ENCODE measurements around the gene ARHGAP42.

The ARHGAP42 gene

GRCh38 chr11:100689141-100689540, 2.1 kb downstream of the ARHGAP42 start:
- H3K79me2 ChIP-seq (ENCODE audit: insufficient read depth, low read length) = no peaks in the 10 kb centered on the region
- H3K9me3 ChIP-seq (ENCODE audit: low read length) = no peaks in the 10 kb centered on the region
- H3K9me2 ChIP-seq (ENCODE audit: low read depth, low read length) = no peaks in the 10 kb centered on the region
- H3K9ac ChIP-seq (ENCODE audit: low read length) = no peak overlapping the region
- no peaks in the 10 kb centered on the region for H4K20me1 ChIP-seq (ENCODE audit: insufficient read depth, low read length)
- no peak overlapping the region for H2AFZ ChIP-seq (ENCODE audit: low read length)
- H3K4me2 ChIP-seq (ENCODE audit: low read length) = peak overlapping the region; percentile 55
- H3K36me3 ChIP-seq (ENCODE audit: insufficient read depth, low read length) = no peaks in the 10 kb centered on the region; the same call in 1 of the 2 replicates
- TF ChIP-seq EZH2 (IDR thresholded peaks at IDR 0.05; ENCODE audit: borderline replicate concordance, low read length) = no peak
- TF ChIP-seq, protein P1, sequence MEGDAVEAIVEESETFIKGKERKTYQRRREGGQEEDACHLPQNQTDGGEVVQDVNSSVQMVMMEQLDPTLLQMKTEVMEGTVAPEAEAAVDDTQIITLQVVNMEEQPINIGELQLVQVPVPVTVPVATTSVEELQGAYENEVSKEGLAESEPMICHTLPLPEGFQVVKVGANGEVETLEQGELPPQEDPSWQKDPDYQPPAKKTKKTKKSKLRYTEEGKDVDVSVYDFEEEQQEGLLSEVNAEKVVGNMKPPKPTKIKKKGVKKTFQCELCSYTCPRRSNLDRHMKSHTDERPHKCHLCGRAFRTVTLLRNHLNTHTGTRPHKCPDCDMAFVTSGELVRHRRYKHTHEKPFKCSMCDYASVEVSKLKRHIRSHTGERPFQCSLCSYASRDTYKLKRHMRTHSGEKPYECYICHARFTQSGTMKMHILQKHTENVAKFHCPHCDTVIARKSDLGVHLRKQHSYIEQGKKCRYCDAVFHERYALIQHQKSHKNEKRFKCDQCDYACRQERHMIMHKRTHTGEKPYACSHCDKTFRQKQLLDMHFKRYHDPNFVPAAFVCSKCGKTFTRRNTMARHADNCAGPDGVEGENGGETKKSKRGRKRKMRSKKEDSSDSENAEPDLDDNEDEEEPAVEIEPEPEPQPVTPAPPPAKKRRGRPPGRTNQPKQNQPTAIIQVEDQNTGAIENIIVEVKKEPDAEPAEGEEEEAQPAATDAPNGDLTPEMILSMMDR (IDR thresholded peaks at IDR 0.05; ENCODE audit: low read length) = no peak
- no peaks in the 10 kb centered on the region for H3K27me3 ChIP-seq (ENCODE audit: insufficient read depth, low read length)
- H3K27ac ChIP-seq (ENCODE audit: low read depth, low read length, poor library complexity, severe bottlenecking) = no peak overlapping the region
- no peaks in the 10 kb centered on the region for H3F3A ChIP-seq (ENCODE audit: insufficient read depth, low read length)
- peaks cover 15% of the 10 kb centered on the region for H3K4me1 ChIP-seq (ENCODE audit: insufficient read depth, low read length, severe bottlenecking)
- H3K4me3 ChIP-seq (ENCODE audit: low read depth, low read length, poor library complexity, severe bottlenecking) = peak overlapping the region; percentile 17

DNA sequence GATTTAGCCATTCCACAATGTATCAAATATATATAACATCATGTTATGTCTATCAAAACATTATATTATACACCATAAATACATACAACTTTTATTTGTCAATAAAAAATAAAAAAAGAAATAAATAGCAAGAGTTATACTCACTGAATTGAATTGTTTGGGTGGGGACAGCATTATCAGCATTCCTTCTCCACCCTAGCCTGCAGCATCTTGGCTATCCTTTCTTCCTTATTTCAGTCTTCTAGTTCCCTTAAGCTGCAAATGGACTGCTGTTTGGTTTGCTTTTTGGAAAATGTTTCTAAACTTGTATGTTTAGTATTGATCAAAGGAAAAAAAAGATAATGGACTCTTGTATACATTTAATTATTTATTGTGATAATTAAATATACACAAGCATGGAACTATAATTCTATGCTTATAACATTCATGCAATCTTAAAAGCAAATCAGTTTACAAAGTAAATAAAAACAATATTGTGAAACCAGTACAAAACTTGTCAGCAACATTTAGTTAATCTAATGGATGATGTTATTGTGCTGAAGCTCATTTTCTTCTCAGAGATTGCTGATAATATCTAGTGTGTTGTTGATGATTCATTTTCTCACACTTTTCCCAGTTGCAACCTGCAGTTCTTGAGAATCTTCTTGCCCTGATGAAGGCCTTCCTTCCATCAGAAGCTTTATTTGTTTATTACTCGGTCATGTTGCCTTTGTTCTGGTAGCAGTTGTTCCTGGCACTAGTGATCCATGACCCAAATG, 5.0 kb downstream of the ARHGAP42 start:
- Histone ChIP-seq H3K9ac (ENCODE audit: low read length) (no peak overlapping the region), H3K79me2 (ENCODE audit: insufficient read depth, low read length) (no peaks in the 10 kb centered on the region), H3F3A (ENCODE audit: insufficient read depth, low read length) (no peaks in the 10 kb centered on the region), H2AFZ (ENCODE audit: low read length) (no peak overlapping the region), H3K9me3 (ENCODE audit: low read length) (no peaks in the 10 kb centered on the region), H3K4me1 (ENCODE audit: insufficient read depth, low read length, severe bottlenecking) (peaks cover 15% of the 10 kb centered on the region), H3K4me3 (ENCODE audit: low read depth, low read length, poor library complexity, severe bottlenecking) (no peak overlapping the region), H3K9me2 (ENCODE audit: low read depth, low read length) (no peaks in the 10 kb centered on the region), H3K27ac (ENCODE audit: low read depth, low read length, poor library complexity, severe bottlenecking) (no peak overlapping the region), H4K20me1 (ENCODE audit: insufficient read depth, low read length) (no peaks in the 10 kb centered on the region), H3K27me3 (ENCODE audit: insufficient read depth, low read length) (no peaks in the 10 kb centered on the region), H3K4me2 (ENCODE audit: low read length) (no peak overlapping the region), H3K36me3 (ENCODE audit: insufficient read depth, low read length) (no peaks in the 10 kb centered on the region; the same call in 1 of the 2 replicates)
- TF ChIP-seq, protein P1 (IDR thresholded peaks at IDR 0.05; ENCODE audit: low read length) = no peak
- no peak for TF ChIP-seq EZH2 (IDR thresholded peaks at IDR 0.05; ENCODE audit: borderline replicate concordance, low read length)

DNA sequence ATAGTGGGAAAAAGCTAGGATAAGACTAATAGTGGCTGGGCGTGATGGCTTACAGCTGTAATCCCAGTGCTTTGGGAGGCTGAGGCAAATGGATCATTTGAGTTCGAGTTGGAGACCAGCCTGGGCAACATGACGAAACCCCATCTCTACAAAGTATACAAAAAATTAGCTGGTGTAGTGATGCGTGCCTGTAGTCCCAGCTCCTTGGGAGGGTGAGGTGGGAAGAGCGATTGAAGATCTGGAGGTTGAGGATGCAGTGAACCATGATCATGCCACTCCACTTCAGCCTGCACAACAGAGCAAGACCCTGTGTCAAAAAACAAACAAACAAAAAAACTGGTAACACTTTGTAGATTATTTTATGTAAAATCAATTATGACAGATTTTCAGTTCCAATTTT, 8.8 kb downstream of the ARHGAP42 start:
- no peak overlapping the region for H3K4me2 ChIP-seq (ENCODE audit: low read length)
- TF ChIP-seq EZH2 (IDR thresholded peaks at IDR 0.05; ENCODE audit: borderline replicate concordance, low read length) = no peak
- TF ChIP-seq, protein P1 (IDR thresholded peaks at IDR 0.05; ENCODE audit: low read length) = no peak
- no peaks in the 10 kb centered on the region for H3K4me1 ChIP-seq (ENCODE audit: insufficient read depth, low read length, severe bottlenecking)
- H3K4me3 ChIP-seq (ENCODE audit: low read depth, low read length, poor library complexity, severe bottlenecking) = no peak overlapping the region
- no peaks in the 10 kb centered on the region for H3K27me3 ChIP-seq (ENCODE audit: insufficient read depth, low read length)
- no peaks in the 10 kb centered on the region; the same call in 1 of the 2 replicates for H3K36me3 ChIP-seq (ENCODE audit: insufficient read depth, low read length)
- no peaks in the 10 kb centered on the region for H3K9me2 ChIP-seq (ENCODE audit: low read depth, low read length)
- H3K9me3 ChIP-seq (ENCODE audit: low read length) = no peaks in the 10 kb centered on the region
- no peaks in the 10 kb centered on the region for H4K20me1 ChIP-seq (ENCODE audit: insufficient read depth, low read length)
- no peak overlapping the region for H3K9ac ChIP-seq (ENCODE audit: low read length)
- H3F3A ChIP-seq (ENCODE audit: insufficient read depth, low read length) = no peaks in the 10 kb centered on the region
- no peak overlapping the region for H2AFZ ChIP-seq (ENCODE audit: low read length)
- no peak overlapping the region for H3K27ac ChIP-seq (ENCODE audit: low read depth, low read length, poor library complexity, severe bottlenecking)
- H3K79me2 ChIP-seq (ENCODE audit: insufficient read depth, low read length) = no peaks in the 10 kb centered on the region

All from OCI-LY1 (cell line).